HG03439 (cell line): ENCODE results near the gene TTLL12.

Experiments used
- ATAC-seq: cut with Tn5 transposase; IDR thresholded peaks from one replicate; pipeline ENCODE4 v1.9.1; 2021; ENCODE audit warnings: mild to moderate bottlenecking, moderate library complexity; ENCODE audit not compliant: unreplicated experiment

The TTLL12 gene

DNA sequence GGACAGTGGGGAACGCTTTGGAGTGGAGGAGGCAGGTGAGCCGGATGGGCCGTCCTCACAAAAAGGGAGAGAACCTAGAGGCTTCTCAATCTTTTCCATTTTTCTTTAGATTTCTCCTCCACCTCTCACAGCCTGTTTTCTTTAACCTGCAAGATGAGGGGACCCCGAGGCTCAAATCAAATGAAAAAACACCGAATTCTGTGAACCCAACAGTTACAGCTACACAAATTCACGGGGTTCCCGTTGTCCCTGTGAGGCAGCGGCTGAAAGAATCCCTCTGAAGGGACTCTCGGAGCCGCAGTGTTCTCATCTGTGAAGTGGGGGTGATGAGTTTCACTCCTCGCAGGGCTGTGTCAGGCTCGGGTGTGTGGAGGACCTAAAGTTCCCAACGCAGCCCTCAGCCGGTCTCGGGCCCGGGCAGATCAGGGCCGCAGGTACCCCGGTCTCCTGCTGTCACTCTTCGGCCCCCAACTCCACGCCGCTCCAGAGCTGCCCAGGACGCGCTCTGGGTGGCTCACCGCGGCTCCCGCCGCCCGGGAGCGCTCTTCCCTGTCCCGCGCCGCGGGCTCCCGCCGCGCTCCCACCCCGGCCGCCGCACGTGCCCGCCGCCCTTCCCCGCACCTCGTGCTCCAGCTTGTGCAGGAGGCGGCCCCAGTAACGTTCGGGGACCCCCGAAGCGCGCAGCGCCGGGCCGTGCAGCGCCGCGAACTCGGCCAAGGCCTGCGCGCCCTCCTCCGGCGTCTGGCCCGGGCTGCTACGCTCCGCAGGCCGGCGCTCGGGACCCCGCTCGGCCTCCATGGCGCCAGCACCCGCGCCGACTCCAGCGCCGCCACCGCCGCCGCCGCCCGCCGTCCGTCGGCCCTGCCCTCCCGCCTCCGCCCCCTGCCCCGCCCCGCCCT lies at the start of gene TTLL12:
Gene TTLL12, minus strand, starts transcription at position 863 of the 899 bp plus-strand sequence. Its CDS starts 65 bp downstream, at position 798.
- peak; percentile 33 for ATAC-seq

DNA sequence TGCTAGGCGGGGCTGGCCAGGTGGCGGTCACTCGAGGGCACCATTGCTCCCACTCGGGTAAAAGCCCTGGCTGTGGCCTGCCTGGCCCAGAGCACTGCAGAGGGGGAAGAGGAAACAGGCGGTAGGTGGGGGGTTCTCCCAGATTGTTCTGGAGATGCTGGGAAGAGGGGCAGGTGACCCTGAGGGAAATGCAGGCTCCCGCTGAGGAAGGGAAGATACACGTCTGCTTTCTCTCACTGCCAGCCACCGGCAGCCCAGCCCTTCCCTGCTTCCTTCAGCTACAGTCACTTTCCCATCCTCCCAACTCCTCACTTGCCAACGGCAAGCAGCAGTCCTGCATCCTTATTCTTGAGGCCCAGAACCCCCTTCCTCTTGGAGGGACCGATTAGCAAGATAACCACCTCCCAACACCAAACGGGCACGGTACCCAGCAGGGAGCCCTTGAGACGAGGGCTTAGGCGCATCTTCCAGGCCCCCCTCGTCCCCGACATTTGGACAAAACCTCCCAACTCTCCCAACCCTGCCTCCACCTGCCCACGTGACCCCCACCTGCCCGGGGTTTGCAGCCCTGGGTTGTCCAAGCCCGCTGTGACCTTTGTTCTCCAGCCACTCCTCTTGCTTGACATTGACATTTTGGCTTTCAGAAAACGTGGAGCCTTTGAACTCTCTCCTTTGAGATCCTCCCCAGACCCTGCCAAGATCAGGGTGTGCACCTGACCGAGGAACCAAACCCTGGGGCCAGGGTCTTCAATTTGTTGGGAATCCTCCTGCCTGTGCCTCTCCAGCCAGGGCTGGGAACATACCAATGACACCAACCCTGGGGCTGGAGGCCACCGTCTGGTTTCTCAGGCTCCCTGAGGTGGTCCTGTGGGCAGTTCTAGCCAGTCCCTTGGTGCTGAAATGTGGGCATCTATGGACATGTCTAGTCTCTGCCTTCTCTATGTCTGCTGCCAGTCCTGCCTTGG lies 48.8 kb upstream of the TTLL12 start:
- no peak for ATAC-seq

DNA sequence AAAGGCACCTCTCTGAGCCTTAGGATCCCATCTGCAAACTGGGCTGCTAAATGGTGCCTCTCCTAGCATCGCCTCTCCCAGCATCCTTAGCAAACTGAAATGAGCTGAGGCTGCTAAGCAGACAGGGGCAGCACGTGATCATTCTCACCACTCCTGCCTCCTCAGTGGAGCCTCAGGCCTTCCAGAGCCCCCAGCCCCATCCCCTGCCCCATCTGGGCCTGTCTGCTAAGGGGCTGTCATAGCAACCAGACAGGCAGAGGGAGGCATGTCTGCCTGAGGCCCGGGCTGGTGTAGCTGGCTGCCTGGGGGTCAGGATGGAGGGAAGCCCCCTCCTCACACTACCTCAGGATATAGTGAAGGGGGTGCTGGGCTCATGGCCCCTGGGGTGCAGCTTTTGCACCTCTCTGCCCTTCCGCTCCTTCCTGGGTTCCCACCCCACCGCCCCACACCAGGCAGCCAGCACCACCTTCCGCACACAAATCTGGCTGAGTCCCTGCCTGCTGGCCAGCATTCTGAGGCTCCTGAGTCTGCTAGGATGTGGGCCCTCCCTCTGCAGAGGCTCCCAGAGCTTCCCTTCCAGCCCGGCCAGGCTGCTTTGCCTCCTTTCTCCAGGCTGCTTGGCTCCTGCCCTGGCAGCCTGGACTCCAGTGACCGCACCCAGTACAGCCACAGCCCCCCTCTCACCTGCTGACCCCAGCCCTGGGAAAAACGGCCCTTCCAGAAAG lies 47.5 kb upstream of the TTLL12 start:
- no peak for ATAC-seq

DNA sequence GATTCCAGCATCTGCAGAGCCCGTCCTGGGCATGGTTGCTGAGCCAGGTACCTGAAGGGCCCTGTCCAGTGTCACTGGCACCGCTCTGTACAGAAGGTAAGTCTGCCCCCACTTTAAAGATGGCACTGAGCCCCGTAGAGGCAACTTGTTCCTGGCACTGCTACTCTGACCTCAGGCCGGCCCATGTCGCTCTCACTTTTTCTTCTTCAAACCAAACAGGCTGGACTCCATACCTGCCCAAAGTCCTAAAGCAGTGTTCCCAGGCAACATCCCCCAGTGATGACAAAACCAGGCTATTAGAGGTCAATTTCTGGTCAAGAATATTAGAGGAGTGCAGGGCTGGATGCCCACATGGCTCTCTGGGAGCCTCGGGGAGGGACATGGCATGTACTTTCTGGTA lies 46.6 kb upstream of the TTLL12 start:
- ATAC-seq, result no peak

DNA sequence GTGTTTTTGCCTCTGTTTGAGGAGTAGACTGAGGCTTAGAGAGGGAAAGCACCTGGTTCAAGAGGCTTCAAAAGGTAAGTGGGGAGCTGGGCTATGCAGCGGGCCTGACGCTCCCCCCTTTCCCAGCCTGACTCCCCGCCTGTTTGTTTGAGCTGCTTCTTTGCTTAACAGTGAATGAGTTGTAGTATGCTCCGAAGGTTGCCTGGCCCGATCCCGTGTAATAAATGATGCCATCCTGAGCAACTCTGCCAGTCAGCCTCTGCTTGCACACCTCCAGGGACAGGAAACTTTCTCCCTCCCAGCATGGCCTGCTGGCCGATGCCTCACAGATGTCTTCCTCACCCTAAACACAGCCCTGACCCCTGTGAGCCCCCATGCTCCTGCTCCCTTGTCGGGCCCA lies 45.5 kb upstream of the TTLL12 start:
- no peak for ATAC-seq

DNA sequence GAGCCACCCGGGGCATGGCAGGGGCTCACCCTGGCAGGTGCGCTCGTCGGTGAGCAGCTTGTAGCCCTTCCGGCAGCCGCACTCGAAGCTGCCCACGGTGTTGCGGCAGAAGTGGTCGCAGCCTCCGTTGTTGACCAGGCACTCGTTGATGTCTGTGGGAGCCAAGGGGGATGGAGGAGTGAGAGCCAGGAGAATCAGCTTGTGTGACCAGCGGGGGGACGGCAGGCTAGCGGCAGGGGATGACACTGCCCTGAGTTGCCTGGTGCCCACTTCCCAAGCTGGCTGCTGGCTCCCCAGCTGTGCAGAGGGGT lies 44.7 kb upstream of the TTLL12 start:
- ATAC-seq, result no peak

DNA sequence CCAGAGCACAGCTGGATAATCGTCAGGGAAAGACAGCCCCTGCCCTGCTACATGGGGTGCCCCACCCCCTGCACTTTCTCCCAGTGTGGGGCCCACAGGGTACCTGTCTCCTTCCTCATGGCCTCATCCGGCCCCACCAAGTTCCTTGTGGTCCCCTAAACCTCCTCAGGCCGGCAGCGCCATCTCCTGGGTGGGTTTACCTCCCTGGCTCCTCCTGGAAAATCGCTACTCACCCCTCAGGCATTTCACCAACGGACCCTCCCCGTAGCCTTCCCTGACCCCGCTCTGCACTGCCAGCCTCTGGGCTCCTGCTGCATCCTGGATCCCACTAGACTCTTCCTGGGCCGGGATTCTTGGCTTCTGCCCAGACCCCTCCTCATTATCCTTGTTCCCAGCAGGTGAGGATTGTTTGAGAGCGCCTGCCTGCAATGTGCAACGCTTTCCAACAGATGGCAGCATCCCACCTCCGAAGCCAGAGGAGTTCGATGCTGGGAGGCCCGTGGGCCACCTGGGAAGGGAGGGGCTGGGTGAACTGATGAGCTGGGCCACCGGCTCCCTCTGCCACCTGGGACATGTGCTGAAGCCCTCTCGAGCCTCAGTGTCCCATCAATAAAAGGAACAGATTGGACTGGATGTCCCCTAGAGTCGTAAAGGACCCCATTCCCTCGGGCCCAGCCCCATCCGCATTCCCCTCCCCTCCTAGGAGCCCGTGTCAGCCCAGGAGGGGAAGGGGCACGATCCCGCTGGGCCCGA lies 44.2 kb upstream of the TTLL12 start:
- ATAC-seq, result no peak

DNA sequence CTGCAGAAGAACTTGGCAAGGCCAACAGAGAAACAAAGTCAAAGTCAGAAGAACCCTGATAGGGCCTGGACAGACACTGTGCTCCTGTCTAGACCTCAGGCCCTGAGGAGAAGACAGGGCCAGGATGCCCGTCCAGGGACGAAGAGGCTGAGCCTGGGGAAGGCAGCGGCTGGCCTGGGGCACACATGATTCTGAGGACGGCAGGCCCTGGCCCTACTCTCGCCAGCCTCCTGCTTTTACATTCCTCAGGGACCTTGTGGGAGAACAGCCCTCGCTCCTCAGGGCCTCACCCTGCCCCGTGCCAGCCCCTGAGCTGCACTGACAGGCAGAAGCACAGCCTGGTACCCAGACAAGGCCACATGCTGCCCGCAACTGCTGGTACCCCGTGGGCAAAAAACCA lies 43.6 kb upstream of the TTLL12 start:
- no peak for ATAC-seq

DNA sequence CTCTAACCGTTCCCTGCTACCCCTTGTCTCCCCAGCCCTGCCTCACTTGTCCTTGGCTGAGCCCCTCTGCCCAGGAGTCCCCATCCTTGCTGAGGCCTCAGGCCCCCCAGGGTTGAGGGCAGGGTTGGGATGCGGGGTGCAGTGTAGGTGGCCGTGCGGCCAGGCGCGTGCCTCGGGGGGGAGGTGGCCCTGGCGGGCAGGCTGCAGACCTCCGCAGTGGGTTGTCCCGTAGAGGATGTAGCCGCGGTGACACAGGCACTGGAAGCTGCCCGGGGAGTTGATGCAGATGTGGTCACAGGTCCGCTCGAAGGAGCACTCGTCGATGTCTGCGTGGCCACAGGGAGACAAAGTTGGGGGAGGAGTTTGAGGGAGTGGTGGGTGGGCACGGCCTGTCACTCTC lies 41.9 kb upstream of the TTLL12 start:
- no peak for ATAC-seq

DNA sequence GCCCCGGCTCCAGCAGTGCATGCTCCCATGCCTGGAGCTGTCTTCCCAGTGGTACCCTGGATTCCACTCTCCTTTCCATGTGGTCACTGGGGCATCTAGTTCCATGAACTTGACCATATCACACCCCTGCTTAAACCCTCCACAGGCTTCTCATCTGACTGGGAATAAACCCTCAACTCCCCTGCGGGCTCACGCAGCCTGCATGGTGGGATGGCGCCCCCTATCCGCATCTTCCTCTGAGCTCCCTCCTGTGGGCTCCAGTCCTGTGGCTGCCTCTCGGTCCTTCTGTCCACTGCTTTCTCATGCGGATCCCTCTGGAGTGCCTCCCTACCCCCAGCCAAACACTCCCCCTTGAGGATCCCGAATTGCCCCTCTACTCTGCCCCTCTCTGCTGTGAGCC lies 41.4 kb upstream of the TTLL12 start:
- ATAC-seq, result no peak

DNA sequence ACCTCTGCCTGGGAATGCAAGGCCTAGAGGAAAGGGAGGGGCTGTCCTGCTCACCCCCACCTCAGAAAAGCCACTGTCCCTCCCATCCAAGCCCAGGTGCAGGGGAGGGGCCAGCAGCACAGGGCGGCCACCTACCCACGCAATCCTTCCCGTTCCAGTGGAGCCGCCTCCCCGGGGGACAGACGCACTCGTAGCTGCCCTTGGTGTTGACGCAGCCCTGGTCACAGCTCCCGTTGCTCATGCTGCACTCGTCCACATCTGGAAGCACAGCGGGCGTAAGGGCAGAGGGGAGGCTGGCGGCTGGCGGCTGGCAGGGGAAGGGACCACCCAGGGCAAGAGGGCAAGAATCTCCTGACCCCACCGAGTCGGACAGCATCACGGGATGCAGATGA lies 40.3 kb upstream of the TTLL12 start:
- ATAC-seq, result no peak

DNA sequence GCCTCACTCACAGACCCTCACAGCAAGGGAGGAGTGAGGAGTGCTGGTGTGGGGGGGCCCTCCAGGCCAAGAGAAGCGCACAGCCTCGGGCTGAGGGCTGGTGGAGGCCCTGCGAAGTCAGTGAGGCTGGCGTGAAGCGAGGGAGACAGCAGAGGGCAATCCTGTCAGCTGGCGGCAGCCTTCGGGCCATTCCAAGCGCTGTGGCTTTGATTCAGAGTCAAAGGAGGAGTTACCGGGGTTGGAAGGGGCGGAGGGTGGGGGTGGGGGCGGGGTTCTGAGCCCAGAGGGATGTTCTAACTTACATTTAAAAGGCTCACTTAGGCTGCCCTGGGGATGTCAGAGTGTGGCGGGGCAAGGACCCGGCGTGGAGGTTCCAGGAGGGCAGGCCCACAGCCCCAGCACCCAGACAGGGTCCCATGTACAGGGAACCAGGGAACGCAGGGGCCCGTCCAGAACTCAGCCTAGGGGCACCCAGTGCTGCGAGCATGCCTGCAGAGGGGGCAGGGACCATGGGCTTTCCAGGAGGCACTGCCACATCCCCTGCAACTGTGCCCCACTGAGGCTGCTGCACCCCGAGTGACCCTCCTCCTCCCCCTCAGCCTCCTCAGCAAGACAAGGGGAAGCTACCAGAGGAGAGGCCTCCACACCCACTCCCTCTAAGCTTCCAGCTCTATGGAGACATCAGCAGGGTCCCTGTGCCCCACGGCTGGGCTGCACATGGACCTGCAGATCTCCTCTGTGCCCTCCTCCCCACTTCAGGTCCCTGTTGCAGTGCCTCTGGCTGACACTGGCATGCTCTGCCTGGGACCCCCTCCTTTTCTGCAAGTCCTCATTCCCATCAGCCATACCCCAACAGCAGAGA lies 39.7 kb upstream of the TTLL12 start:
- no peak for ATAC-seq

DNA sequence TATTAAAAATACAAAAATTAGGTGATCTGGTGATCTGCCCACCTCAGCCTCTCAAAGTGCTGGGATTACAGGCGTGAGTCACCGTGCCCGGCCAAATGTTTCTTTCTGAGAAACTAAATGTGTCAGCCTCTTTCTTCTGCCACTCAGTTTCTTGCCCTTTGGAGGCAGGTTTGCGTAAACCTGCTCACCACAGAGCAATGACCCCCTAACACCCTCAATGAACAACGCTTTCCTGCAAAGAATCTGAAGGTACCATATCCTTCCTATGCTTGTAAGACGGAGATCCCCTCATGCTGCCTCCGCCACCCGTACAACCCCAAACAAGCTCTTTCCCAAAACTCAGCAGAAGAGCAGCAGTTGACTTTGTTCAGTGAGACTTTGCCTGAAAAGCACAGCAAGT lies 38.7 kb upstream of the TTLL12 start:
- no peak for ATAC-seq

DNA sequence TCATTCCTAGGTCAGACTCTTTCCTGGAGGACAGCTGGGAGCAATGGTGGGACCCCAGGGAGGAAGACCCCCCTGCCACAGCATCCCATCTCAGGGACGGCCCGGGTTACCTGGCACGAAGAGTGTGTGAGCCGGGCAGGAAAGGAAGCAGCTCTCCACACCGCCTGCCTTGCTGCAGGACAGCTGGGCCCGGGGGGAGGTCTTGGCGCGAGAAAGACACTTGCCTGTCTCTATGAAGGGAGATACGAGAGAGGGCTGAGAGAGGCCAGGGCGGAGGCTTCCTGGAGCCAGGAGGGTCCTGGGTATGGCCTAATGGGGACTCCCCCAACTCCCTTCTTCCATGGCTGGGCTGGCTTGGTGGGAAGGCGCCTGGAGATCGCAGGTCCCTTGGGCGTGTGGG lies 36.1 kb upstream of the TTLL12 start:
- no peak for ATAC-seq

DNA sequence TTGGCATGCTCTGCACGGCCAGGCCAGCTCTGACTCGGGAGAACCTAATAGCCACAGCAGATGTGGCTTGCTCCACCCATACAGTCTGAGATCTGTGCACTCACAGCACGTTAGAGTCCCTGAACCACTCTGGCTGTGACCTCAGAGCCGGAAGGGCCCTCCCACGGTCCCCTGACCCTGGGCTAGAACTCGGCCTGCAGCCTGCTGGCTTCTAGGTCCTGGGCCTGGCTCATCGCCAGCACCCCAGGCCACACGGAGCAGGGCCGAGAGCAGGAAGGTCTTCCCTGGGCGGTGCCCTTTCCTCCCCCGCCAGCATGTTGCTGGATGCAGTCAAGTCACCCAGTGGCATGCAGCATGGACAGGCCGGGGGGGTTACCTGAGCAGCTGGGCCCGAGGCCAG lies 35.3 kb upstream of the TTLL12 start:
- ATAC-seq, result no peak

DNA sequence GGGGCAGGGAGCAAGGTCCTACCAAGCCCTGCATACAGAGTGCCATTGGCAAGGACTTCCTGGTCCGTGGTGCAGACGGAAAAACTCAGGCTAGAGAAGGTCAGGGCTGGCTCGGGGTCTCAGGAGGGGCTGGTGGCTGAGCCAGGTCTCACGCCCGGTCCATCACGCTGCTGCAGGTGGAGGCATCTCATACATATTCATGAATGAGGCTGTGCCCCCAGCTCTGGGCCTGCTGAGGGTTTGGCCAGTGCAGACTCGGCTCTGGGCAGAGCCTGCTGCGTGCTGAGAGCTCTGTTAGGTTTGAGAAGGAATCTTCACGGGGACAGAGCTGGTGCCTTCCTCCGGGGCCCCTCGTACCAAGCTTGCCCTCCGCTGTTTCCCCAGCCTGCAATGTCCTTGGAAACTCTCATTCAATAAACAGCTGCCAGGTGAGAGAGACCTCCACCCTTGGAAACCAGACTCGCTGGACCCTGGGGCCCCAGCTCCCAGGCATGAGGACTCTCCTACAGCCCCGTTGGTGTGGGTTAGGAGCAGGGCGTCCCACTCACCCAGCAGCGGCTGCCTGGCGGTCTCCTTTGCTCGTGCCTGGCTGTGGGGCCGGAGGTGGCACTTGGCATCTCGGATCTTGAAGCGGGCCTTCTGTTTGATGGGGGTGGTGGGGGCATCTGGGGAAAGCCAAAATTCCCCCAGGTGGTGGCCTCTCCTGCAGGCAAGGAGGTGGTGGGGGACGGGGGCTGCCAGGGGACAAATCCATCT lies 33.9 kb upstream of the TTLL12 start:
- no peak for ATAC-seq

DNA sequence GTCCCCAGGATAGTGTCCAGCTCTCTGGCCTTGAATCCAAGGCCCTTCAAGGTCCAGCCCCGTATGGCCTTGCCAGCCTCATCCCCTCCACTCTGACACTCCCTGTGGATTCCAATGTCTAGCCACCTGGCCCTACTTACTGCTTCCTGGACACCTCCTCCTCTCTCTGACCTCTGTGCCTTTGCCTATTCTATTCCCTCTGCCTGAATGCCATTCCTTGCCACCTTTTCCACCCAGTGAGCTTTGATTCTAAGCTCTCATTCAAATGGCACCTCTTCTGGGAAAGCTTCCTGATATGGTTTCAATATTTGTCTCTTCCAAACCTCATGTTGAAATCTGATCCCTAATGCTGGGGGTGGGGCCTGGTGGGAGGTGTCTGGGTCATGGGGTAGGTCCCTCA lies 31.9 kb upstream of the TTLL12 start:
- ATAC-seq, result no peak

DNA sequence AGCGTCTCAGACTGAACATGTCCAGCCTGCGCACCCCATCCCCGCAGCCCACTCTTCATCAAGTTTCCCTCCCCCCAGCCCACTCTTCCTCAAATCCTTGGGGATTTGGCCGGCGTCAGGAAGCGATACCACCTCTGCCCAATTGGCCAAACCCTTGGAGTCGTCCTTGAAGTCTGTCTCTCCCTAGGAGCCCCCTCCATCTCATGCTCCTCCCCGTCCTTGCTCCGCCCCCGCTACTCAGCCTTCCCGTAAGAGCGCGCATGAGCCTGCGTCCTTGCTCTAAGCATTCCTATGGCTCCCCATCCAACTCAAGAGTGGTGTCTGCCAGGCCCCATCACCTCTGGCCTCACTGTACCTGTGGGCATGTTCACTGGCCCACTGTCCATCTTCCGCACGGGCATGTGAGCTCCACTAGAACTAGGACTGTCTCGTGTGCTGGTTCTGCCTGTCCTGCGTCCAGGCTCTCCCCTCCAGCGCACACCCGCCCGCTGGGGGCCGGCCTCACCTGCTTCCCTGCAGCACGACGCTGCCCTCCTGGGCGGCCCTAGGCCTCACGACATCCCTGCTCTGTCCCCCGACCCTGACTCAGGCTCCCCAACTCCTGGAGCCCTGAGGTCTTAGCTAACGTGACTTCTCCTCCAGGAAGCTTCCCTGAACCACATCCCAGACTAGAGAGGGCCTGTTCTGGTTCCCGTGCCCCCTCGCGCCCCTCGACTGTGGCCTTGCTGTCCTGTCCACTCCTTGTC lies 30.5 kb upstream of the TTLL12 start:
- no peak for ATAC-seq
